Upper lobe of right lung (tissue), 1 donor: ENCODE measurements around the gene EXOSC3. TPM values are rescaled to one million over a fixed set of nuclear protein-coding genes. Genes with fewer than 3 reads are reported as not detected.
"Not testable (repeated sequence)": the region's sequence is repeated elsewhere in the genome, so short reads cannot be mapped to it uniquely, and the experiment has no call there.

Source experiments
- ATAC-seq: fragments of 200-7000 bp; cut with Tn5 transposase; one replicate; pipeline ENCODE4 v1.9.1; 2020; ENCODE audit warnings: mild to moderate bottlenecking, moderate library complexity
- DNase-seq: peaks from one replicate; pipeline ENCODE4 v3.0.0-alpha.2; 2020
- H3K27ac ChIP-seq: fragments of 200-600 bp; one replicate; pipeline ENCODE4 v1.8.0; 2022
- H3K27me3 ChIP-seq: fragments of 200-600 bp; one replicate; pipeline ENCODE4 v1.8.0; 2022; ENCODE audit warnings: mild to moderate bottlenecking
- H3K36me3 ChIP-seq: fragments of 200-600 bp; one replicate; pipeline ENCODE4 v1.8.0; 2022
- H3K4me1 ChIP-seq: fragments of 200-600 bp; one replicate; pipeline ENCODE4 v1.8.0; 2022
- H3K4me3 ChIP-seq: fragments of 200-600 bp; one replicate; pipeline ENCODE4 v1.8.0; 2022; ENCODE audit warnings: mild to moderate bottlenecking
- H3K9me3 ChIP-seq: fragments of 200-600 bp; one replicate; pipeline ENCODE4 v1.8.0; 2022
- intact Hi-C: fragments of 100-400 bp; cut with DNase I; formaldehyde crosslinking; loops from one replicate; pipeline ENCODE4 v1.11.0; 2022
- total RNA-seq: library from RNA; stranded (reverse); fragmentation: NEBNext Ultra II Directional; extraction: Animal tissue kit (Norgen Biotek cat#: 25700); gene quantifications from one replicate; pipeline ENCODE4 v1.2.1, GENCODE V29; 2021
- TF ChIP-seq, protein P1 (sequence below): fragments of 200-600 bp; IDR thresholded peaks from one replicate; pipeline ENCODE4 v1.8.0; 2022; ENCODE audit warnings: antibody characterized with exemption
- donor health status: DM: no; HTN: yes; CAD: no; lungs with severe emphysema.

EXOSC3 gene
- total RNA-seq, 1 donor from 2014 or later = 23.7 TPM

DNA sequence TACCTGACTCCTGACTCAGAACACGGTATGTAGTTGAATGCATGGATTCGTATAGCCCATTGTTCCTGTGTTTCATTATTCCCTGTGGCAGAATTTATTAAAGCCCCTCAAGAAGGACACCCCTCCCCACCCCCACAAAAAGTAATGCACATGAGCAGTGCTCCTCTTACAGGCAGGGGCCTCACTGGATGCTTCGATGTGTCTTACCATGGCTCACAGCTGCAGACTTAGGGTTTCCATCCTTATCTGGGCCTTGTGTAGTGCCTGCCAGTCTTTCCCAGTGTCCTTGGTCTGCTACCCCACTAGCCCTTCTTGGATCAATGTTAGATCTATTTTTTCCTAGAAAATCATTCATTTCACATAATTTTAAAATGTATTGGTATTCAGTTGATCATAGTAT lies 14.9 kb downstream of the EXOSC3 start:
- TF ChIP-seq, protein P1, sequence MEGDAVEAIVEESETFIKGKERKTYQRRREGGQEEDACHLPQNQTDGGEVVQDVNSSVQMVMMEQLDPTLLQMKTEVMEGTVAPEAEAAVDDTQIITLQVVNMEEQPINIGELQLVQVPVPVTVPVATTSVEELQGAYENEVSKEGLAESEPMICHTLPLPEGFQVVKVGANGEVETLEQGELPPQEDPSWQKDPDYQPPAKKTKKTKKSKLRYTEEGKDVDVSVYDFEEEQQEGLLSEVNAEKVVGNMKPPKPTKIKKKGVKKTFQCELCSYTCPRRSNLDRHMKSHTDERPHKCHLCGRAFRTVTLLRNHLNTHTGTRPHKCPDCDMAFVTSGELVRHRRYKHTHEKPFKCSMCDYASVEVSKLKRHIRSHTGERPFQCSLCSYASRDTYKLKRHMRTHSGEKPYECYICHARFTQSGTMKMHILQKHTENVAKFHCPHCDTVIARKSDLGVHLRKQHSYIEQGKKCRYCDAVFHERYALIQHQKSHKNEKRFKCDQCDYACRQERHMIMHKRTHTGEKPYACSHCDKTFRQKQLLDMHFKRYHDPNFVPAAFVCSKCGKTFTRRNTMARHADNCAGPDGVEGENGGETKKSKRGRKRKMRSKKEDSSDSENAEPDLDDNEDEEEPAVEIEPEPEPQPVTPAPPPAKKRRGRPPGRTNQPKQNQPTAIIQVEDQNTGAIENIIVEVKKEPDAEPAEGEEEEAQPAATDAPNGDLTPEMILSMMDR = no peak
- no peaks in the 10 kb centered on the region for H3K27me3 ChIP-seq
- ATAC-seq = no peak
- intact Hi-C loops = no loop called here
- H3K4me1 ChIP-seq = no peaks in the 10 kb centered on the region
- H3K27ac ChIP-seq = no peak overlapping the region
- no peak for DNase-seq
- no peaks in the 10 kb centered on the region for H3K9me3 ChIP-seq
- peaks cover 56% of the 10 kb centered on the region for H3K36me3 ChIP-seq
- no peak overlapping the region for H3K4me3 ChIP-seq

DNA sequence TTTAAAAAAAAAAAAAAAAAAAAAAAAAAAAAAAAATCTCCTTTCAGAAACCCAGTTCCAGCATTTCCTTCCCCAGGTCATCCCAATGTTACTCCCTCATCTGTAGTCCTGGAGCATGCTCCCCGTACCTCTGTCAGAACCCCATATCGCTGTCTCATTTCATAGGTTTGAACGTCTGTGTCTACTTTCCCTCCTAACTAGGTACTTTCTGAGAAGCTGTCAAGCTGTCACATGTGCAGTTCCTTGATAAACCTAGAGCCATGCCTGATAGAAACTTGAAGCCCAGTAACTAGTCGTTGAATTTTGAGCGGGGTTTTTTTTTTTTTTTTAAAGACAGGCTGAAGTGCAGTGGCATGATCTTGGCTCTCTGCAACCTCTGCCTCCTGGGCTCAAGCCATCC lies 15.6 kb downstream of the EXOSC3 start:
- no peaks in the 10 kb centered on the region for H3K9me3 ChIP-seq
- DNase-seq (no peak), ATAC-seq (no peak)
- no peak overlapping the region for H3K27ac ChIP-seq
- TF ChIP-seq, protein P1 = no peak
- H3K4me3 ChIP-seq = no peak overlapping the region
- no peaks in the 10 kb centered on the region for H3K27me3 ChIP-seq
- no peaks in the 10 kb centered on the region for H3K4me1 ChIP-seq
- intact Hi-C loops = no loop called here
- H3K36me3 ChIP-seq = peaks cover 56% of the 10 kb centered on the region

DNA sequence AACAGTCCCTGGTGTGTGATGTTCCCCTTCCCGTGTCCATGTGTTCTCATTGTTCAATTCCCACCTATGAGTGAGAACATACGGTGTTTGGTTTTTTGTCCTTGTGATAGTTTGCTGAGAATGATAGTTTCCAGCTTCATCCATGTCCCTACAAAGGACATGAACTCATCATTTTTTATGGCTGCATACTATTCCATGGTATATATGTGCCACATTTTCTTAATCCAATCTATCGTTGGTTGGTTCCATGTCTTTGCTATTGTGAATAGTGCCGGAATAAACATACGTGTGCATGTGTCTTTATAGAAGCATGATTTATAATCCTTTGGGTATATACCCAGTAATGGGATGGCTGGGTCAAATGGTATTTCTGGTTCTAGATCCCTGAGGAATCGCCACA lies 19.6 kb downstream of the EXOSC3 start:
- H3K27ac ChIP-seq, intact Hi-C loops, H3K4me3 ChIP-seq, DNase-seq, H3K4me1 ChIP-seq, ATAC-seq, H3K27me3 ChIP-seq, H3K9me3 ChIP-seq: not testable (repeated sequence)
- H3K36me3 ChIP-seq = peaks cover 29% of the 10 kb centered on the region

DNA sequence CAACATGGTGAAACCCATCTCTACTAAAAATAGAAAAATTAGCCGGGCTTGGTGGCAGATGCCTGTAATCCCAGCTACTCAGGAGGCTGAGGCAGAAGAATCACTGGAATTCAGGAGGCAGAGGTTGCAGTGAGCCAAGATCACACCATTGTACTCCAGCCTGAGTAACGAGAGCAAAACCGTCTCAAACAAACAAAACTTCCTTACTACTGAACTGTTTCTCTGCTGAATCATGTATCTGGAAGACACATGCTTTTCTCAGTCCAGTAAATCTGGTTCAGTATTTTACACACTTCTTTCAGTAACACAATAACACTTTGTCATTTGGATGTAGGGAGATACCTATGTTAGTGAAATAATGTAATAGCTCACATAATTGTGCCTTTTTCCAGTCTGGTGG lies 23.4 kb downstream of the EXOSC3 start:
- TF ChIP-seq, protein P1 = no peak
- ATAC-seq (no peak), DNase-seq (no peak)
- Histone ChIP-seq H3K4me1 (no peaks in the 10 kb centered on the region), H3K27me3 (no peaks in the 10 kb centered on the region), H3K4me3 (no peak overlapping the region), H3K36me3 (peaks cover 16% of the 10 kb centered on the region), H3K9me3 (no peaks in the 10 kb centered on the region), H3K27ac (no peak overlapping the region)
- intact Hi-C loops = no loop called here

DNA sequence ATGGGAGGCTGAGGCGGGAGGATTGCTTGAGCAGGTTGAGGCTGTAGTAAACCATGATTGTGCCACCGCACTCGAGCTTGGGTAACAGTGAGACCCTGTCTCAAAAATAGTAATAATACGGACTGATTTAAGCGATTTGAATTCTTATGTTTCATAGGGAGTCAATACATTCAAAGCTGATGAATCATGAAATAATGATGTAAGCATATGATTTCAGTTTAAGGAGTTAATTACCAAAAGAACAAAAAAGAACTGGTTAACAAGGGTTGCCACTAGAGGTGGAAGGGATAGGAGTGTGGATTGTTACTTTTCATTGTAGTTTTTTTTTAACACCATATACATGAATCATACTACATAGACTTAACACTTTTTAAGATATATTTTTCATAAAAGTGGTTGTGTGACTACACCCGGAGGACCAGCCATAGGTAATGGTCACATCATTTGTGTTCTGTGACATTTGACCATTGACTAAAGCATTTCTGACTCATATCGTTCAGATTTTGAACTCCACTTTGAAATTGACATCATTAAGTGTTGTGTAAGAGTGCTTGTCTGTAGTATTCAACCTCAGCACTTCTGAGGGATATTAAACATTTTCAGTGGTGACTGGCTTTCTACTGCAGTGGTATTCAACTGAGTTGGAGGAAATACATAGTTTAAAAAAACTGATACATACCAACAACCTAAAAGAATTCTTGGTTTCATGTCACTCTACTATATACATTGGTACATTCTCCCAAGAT lies 24.3 kb downstream of the EXOSC3 start:
- H3K27me3 ChIP-seq = no peaks in the 10 kb centered on the region
- TF ChIP-seq, protein P1 = no peak
- DNase-seq = no peak
- no peaks in the 10 kb centered on the region for H3K4me1 ChIP-seq
- H3K4me3 ChIP-seq = no peak overlapping the region
- H3K36me3 ChIP-seq = peaks cover 16% of the 10 kb centered on the region
- H3K27ac ChIP-seq = no peak overlapping the region
- intact Hi-C loops = no loop called here
- no peaks in the 10 kb centered on the region for H3K9me3 ChIP-seq
- peak; percentile 45 for ATAC-seq

GRCh38 chr9:37758747-37759146 lies 26.1 kb downstream of the EXOSC3 start:
- intact Hi-C loops = no loop called here
- no peaks in the 10 kb centered on the region for H3K9me3 ChIP-seq
- H3K27ac ChIP-seq = no peak overlapping the region
- H3K27me3 ChIP-seq = no peaks in the 10 kb centered on the region
- TF ChIP-seq, protein P1 = no peak
- H3K4me3 ChIP-seq = no peak overlapping the region
- ATAC-seq = no peak
- no peak for DNase-seq
- peaks cover 5% of the 10 kb centered on the region for H3K4me1 ChIP-seq
- H3K36me3 ChIP-seq = peaks cover 3% of the 10 kb centered on the region
